GM19324 (cell line): ENCODE measurements around the gene INTS6L.

Source experiments
- ATAC-seq: cut with Tn5 transposase; IDR thresholded peaks from one replicate; pipeline ENCODE4 v1.9.1; 2021; ENCODE audit warnings: mild to moderate bottlenecking, moderate library complexity; ENCODE audit not compliant: unreplicated experiment, low FRiP score

INTS6L gene

GRCh38 chrX:135520553-135521404, at the start of gene INTS6L:
TSS of gene INTS6L (plus strand) at chrX:135520660. CDS start at chrX:135520993, 333 bp downstream.
- ATAC-seq = peak; percentile 84

GRCh38 chrX:135476378-135476777, 44.1 kb upstream of the INTS6L start:
- no peak for ATAC-seq

- no peak for ATAC-seq
Observed at GRCh38 chrX:135477576-135477975, 42.9 kb upstream of the INTS6L start.

- ATAC-seq = no peak
Observed at GRCh38 chrX:135480076-135480475, 40.4 kb upstream of the INTS6L start.

GRCh38 chrX:135481696-135482179, 38.7 kb upstream of the INTS6L start:
- ATAC-seq = no peak

- ATAC-seq = no peak
Observed at GRCh38 chrX:135484641-135485289, 35.7 kb upstream of the INTS6L start.

- peak; percentile 78 for ATAC-seq
Observed at GRCh38 chrX:135489542-135489941, 30.9 kb upstream of the INTS6L start.

GRCh38 chrX:135490979-135491514, 29.4 kb upstream of the INTS6L start:
- ATAC-seq = no peak

- ATAC-seq = no peak
Observed at GRCh38 chrX:135494453-135494852, 26.0 kb upstream of the INTS6L start.

GRCh38 chrX:135497736-135498135, 22.7 kb upstream of the INTS6L start:
- no peak for ATAC-seq

GRCh38 chrX:135498236-135498635, 22.2 kb upstream of the INTS6L start:
- no peak for ATAC-seq

GRCh38 chrX:135505351-135505750, 15.1 kb upstream of the INTS6L start:
- no peak for ATAC-seq

GRCh38 chrX:135509885-135510284, 10.6 kb upstream of the INTS6L start:
- ATAC-seq = no peak

- ATAC-seq = no peak
Observed at GRCh38 chrX:135512508-135513129, 7.8 kb upstream of the INTS6L start.

GRCh38 chrX:135513130-135513515, 7.3 kb upstream of the INTS6L start:
- no peak for ATAC-seq

- ATAC-seq = no peak
Observed at GRCh38 chrX:135516376-135516775, 4.1 kb upstream of the INTS6L start.

GRCh38 chrX:135518161-135518560, 2.3 kb upstream of the INTS6L start:
- ATAC-seq = no peak

- ATAC-seq = peak; percentile 2
Observed at GRCh38 chrX:135520022-135520552, 373 bp upstream of the INTS6L start.

- ATAC-seq = peak; percentile 73
Observed at GRCh38 chrX:135521405-135522131, 1.1 kb downstream of the INTS6L start.

- ATAC-seq = no peak
Observed at GRCh38 chrX:135522132-135522530, 1.7 kb downstream of the INTS6L start.
